GM23338 (cell line): Measurements from ENCODE around the gene KLHDC7A. TPM values are rescaled to one million over a fixed set of nuclear protein-coding genes. Genes with fewer than 3 reads are reported as not detected.

Experiments used
- ATAC-seq: fragments of 200-7000 bp; cut with Tn5 transposase; 3 replicates; pipeline ENCODE4 v1.9.1; 2020
- DNase-seq: peaks from one replicate; pipeline ENCODE4 v3.0.0-alpha.2; 2015; ENCODE audit warnings: low spot score
- H2AFZ ChIP-seq: fragments of 200-600 bp; sonication (generic); 2 replicates; pipeline ENCODE4 v1.8.0; 2016; ENCODE audit warnings: antibody characterized with exemption, mild to moderate bottlenecking, moderate library complexity
- H3F3A ChIP-seq: fragments of 200-600 bp; sonication (generic); replicated peaks from 2 replicates; pipeline ENCODE4 v1.8.0; 2017; ENCODE audit warnings: antibody characterized with exemption, mixed run types, low read depth
- H3K27ac ChIP-seq: fragments of 200-600 bp; sonication (generic); 2 replicates; pipeline ENCODE4 v1.6.1; 2016; ENCODE audit warnings: low read depth
- H3K27me3 ChIP-seq: fragments of 200-600 bp; sonication (generic); 2 replicates; pipeline ENCODE4 v1.8.0; 2016; ENCODE audit warnings: mild to moderate bottlenecking, mixed run types, moderate library complexity; ENCODE audit not compliant: insufficient read depth
- H3K36me3 ChIP-seq: fragments of 200-600 bp; sonication (generic); 2 replicates; pipeline ENCODE4 v1.8.0; 2016; ENCODE audit warnings: mild to moderate bottlenecking; ENCODE audit not compliant: insufficient read depth
- H3K4me1 ChIP-seq: fragments of 200-600 bp; sonication (generic); 2 replicates; pipeline ENCODE4 v1.8.0; 2016; ENCODE audit warnings: mild to moderate bottlenecking, moderate library complexity; ENCODE audit not compliant: insufficient read depth
- H3K4me2 ChIP-seq: fragments of 200-600 bp; sonication (generic); 2 replicates; pipeline ENCODE4 v1.7.1; 2017; ENCODE audit warnings: mixed run types
- H3K4me3 ChIP-seq: fragments of 200-600 bp; sonication (generic); 2 replicates; pipeline ENCODE4 v1.6.1; 2016; ENCODE audit warnings: mixed run types
- H3K79me2 ChIP-seq: fragments of 200-600 bp; sonication (generic); replicated peaks from 2 replicates; pipeline ENCODE4 v1.8.0; 2017; ENCODE audit warnings: mild to moderate bottlenecking; ENCODE audit not compliant: insufficient read depth
- H3K9me2 ChIP-seq: fragments of 200-600 bp; sonication (generic); 2 replicates; pipeline ENCODE4 v1.8.0; 2017; ENCODE audit not compliant: insufficient read depth
- H4K20me1 ChIP-seq: fragments of 200-600 bp; sonication (generic); replicated peaks from 2 replicates; pipeline ENCODE4 v1.8.0; 2017; ENCODE audit warnings: mild to moderate bottlenecking; ENCODE audit not compliant: insufficient read depth
- H3K27ac Mint-ChIP-seq: 2 replicates; pipeline ENCODE4 v1.8.0; 2020; ENCODE audit warnings: inconsistent platforms, mild to moderate bottlenecking, moderate library complexity, mixed read lengths
- H3K27me3 Mint-ChIP-seq: 3 replicates; pipeline ENCODE4 v1.8.0; 2022; ENCODE audit warnings: low read depth, mild to moderate bottlenecking, moderate library complexity, mixed read lengths, inconsistent platforms; ENCODE audit not compliant: insufficient read depth, poor library complexity
- H3K36me3 Mint-ChIP-seq: 3 replicates; pipeline ENCODE4 v1.8.0; 2021; ENCODE audit warnings: low read depth, mild to moderate bottlenecking, inconsistent platforms, moderate library complexity, mixed read lengths
- H3K4me1 Mint-ChIP-seq: 3 replicates; pipeline ENCODE4 v1.8.0; 2020; ENCODE audit warnings: mild to moderate bottlenecking, inconsistent platforms, mixed read lengths
- H3K4me3 Mint-ChIP-seq: 3 replicates; pipeline ENCODE4 v1.8.0; 2021; ENCODE audit warnings: moderate library complexity, mild to moderate bottlenecking, inconsistent platforms, mixed read lengths
- H3K9me3 Mint-ChIP-seq: 3 replicates; pipeline ENCODE4 v1.8.0; 2020; ENCODE audit warnings: moderate library complexity, mild to moderate bottlenecking, inconsistent platforms, mixed read lengths
- CREB1 ChIP-seq: fragments of 250-450 bp; sonication (Bioruptor Pico); IDR thresholded peaks from 2 replicates; pipeline ENCODE4 v1.5.0; 2020; ENCODE audit warnings: low read depth, mild to moderate bottlenecking, moderate library complexity
- EZH2 ChIP-seq: fragments of 200-600 bp; sonication (generic); IDR thresholded peaks from one replicate; pipeline ENCODE4 v1.8.0; 2017; ENCODE audit warnings: antibody characterized with exemption, mild to moderate bottlenecking, low read depth; ENCODE audit not compliant: unreplicated experiment
- EZH2phosphoT487 ChIP-seq: fragments of 200-600 bp; sonication (generic); IDR thresholded peaks from one replicate; pipeline ENCODE4 v1.8.1; 2018; ENCODE audit warnings: antibody characterized with exemption; ENCODE audit not compliant: unreplicated experiment
- STAT1 ChIP-seq: IDR thresholded peaks from one replicate; pipeline ENCODE4 v1.6.1; 2016; ENCODE audit warnings: antibody characterized with exemption; ENCODE audit not compliant: unreplicated experiment
- ZNF114 ChIP-seq: fragments of 250-450 bp; sonication (Bioruptor Pico); IDR thresholded peaks from 2 replicates; pipeline ENCODE4 v1.5.0; 2020; ENCODE audit warnings: mild to moderate bottlenecking, moderate library complexity
- ZNF331 ChIP-seq: fragments of 250-450 bp; sonication (Bioruptor Pico); IDR thresholded peaks from 2 replicates; pipeline ENCODE4 v1.5.0; 2020; ENCODE audit warnings: low read depth, mild to moderate bottlenecking, moderate library complexity
- polyA plus RNA-seq: library from polyadenylated mRNA; unstranded; fragments of >200 nt; fragmentation: Nextera tagmentation; extraction: Ambion mirVana; gene quantifications from 2 replicates; pipeline ENCODE4 v1.2.1, GENCODE V29; 2016
- total RNA-seq: library from RNA; depleted of rRNA; stranded (reverse); fragments of >200 nt; shearing (Covaris generic); gene quantifications from 2 replicates; pipeline ENCODE4 v1.2.3, GENCODE V29; 2014
- TF ChIP-seq, protein P1 (sequence below): fragments of 250-450 bp; sonication (Bioruptor Pico); IDR thresholded peaks from 2 replicates; pipeline ENCODE4 v1.5.0; 2020; ENCODE audit warnings: mild to moderate bottlenecking, moderate library complexity

The KLHDC7A gene
- total and polyA plus RNA-seq, 2 experiments from 2014 or later = 4.5 to 22.4 TPM

DNA sequence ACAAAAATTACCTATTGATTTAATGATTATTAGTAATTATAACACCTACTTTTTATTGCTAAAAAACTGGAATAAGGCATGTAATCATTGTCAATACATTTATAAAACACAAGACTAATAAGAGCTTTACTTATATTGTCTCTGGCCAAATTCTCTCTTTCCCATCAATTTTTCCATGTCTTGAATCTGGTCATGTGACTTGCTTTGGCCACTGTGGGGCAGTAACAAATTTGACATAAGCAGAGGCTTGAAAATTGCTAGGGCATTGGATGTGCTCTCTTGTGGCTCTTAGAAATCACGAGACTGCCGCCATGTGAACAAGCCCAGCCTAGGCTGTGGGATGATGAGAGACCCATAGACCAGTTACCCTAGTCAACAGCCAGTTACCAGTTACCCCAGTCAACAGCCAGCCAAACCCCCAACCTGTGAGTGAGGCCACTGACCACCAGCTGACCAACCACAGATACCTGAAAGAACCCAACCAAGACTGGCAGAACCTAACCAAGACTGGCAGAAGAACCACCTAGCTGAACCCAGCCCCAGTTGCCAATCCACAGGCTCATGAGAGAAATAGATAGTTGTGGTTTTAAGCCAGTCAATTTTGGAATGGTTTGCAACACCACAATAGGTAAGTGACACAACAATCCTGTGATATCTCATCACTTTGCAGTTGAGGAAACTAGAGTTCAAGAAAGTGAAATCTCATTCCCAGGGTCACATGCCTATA is 8.8 kb downstream of the KLHDC7A start:
- no peak overlapping the region for H3K4me3 ChIP-seq
- DNase-seq (no peak), ATAC-seq (no peak)
- H3K9me3 Mint-ChIP-seq = peaks cover 31% of the 10 kb centered on the region
- H3K9me2 ChIP-seq = 0 out of 2 replicates have a peak, but pooled peaks cover 3% of the 10 kb centered on the region
- H3K36me3 ChIP-seq = no peaks in the 10 kb centered on the region
- peaks cover 4% of the 10 kb centered on the region for H3K27me3 Mint-ChIP-seq
- H3K27me3 ChIP-seq = no peaks in the 10 kb centered on the region
- H2AFZ ChIP-seq = no peak overlapping the region
- peaks cover 21% of the 10 kb centered on the region for H3K4me1 ChIP-seq
- H3K4me2 ChIP-seq = no peak overlapping the region
- no peaks in the 10 kb centered on the region for H4K20me1 ChIP-seq
- no peaks in the 10 kb centered on the region for H3K79me2 ChIP-seq
- H3K36me3 Mint-ChIP-seq = peaks cover 28% of the 10 kb centered on the region
- no peak overlapping the region for H3K4me3 Mint-ChIP-seq
- no peak overlapping the region for H3K27ac Mint-ChIP-seq
- H3K27ac ChIP-seq = no peak overlapping the region
- TF ChIP-seq ZNF331 (CRISPR knock-in tag) = peak; percentile 79
- no peak for TF ChIP-seq STAT1
- TF ChIP-seq, protein P1, sequence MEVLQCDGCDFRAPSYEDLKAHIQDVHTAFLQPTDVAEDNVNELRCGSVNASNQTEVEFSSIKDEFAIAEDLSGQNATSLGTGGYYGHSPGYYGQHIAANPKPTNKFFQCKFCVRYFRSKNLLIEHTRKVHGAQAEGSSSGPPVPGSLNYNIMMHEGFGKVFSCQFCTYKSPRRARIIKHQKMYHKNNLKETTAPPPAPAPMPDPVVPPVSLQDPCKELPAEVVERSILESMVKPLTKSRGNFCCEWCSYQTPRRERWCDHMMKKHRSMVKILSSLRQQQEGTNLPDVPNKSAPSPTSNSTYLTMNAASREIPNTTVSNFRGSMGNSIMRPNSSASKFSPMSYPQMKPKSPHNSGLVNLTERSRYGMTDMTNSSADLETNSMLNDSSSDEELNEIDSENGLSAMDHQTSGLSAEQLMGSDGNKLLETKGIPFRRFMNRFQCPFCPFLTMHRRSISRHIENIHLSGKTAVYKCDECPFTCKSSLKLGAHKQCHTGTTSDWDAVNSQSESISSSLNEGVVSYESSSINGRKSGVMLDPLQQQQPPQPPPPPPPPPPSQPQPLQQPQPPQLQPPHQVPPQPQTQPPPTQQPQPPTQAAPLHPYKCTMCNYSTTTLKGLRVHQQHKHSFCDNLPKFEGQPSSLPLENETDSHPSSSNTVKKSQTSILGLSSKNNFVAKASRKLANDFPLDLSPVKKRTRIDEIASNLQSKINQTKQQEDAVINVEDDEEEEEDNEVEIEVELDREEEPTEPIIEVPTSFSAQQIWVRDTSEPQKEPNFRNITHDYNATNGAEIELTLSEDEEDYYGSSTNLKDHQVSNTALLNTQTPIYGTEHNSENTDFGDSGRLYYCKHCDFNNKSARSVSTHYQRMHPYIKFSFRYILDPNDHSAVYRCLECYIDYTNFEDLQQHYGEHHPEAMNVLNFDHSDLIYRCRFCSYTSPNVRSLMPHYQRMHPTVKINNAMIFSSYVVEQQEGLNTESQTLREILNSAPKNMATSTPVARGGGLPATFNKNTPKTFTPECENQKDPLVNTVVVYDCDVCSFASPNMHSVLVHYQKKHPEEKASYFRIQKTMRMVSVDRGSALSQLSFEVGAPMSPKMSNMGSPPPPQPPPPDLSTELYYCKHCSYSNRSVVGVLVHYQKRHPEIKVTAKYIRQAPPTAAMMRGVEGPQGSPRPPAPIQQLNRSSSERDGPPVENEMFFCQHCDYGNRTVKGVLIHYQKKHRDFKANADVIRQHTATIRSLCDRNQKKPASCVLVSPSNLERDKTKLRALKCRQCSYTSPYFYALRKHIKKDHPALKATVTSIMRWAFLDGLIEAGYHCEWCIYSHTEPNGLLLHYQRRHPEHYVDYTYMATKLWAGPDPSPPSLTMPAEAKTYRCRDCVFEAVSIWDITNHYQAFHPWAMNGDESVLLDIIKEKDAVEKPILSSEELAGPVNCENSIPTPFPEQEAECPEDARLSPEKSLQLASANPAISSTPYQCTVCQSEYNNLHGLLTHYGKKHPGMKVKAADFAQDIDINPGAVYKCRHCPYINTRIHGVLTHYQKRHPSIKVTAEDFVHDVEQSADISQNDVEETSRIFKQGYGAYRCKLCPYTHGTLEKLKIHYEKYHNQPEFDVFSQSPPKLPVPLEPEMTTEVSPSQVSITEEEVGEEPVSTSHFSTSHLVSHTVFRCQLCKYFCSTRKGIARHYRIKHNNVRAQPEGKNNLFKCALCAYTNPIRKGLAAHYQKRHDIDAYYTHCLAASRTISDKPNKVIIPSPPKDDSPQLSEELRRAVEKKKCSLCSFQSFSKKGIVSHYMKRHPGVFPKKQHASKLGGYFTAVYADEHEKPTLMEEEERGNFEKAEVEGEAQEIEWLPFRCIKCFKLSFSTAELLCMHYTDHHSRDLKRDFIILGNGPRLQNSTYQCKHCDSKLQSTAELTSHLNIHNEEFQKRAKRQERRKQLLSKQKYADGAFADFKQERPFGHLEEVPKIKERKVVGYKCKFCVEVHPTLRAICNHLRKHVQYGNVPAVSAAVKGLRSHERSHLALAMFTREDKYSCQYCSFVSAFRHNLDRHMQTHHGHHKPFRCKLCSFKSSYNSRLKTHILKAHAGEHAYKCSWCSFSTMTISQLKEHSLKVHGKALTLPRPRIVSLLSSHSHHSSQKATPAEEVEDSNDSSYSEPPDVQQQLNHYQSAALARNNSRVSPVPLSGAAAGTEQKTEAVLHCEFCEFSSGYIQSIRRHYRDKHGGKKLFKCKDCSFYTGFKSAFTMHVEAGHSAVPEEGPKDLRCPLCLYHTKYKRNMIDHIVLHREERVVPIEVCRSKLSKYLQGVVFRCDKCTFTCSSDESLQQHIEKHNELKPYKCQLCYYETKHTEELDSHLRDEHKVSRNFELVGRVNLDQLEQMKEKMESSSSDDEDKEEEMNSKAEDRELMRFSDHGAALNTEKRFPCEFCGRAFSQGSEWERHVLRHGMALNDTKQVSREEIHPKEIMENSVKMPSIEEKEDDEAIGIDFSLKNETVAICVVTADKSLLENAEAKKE (CRISPR knock-in tag) = no peak
- H3K4me1 Mint-ChIP-seq = peaks cover 27% of the 10 kb centered on the region
- H3F3A ChIP-seq = 0 out of 2 replicates have a peak, but pooled peaks cover 3% of the 10 kb centered on the region

DNA sequence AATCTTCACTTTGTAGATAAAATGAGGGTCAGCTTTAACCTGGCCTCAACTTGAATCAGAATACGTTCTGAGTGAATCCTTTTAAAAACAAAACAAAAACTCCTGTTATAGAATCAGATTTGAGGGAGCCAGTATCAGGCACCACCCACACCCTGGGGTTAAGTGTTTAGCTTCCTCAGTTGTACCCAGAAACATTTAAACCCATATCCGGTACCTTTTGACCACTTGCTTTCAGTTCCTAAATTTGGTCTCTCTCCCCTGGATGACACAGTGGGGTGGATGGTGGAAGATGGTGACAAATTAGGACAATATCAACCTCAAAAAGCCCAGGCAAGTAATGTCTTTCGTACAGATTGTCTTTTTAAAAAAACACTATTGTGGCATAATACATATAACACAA is 10.4 kb downstream of the KLHDC7A start:
- Histone ChIP-seq H3K9me2 (0 out of 2 replicates have a peak, but pooled peaks cover 3% of the 10 kb centered on the region), H3K79me2 (no peaks in the 10 kb centered on the region), H3K4me3 (no peak overlapping the region), H2AFZ (no peak overlapping the region), H3K27ac (no peak overlapping the region), H3K4me1 (peaks cover 21% of the 10 kb centered on the region), H3K36me3 (no peaks in the 10 kb centered on the region), H3K27me3 (no peaks in the 10 kb centered on the region), H3F3A (no peaks in the 10 kb centered on the region), H3K4me2 (no peak overlapping the region), H4K20me1 (no peaks in the 10 kb centered on the region)
- Mint-ChIP-seq H3K4me1 (peaks cover 23% of the 10 kb centered on the region), H3K4me3 (no peak overlapping the region), H3K27me3 (peaks cover 3% of the 10 kb centered on the region), H3K27ac (no peak overlapping the region), H3K36me3 (peaks cover 13% of the 10 kb centered on the region), H3K9me3 (peaks cover 25% of the 10 kb centered on the region)
- DNase-seq (no peak), ATAC-seq (no peak)
- TF ChIP-seq CREB1 = no peak
- TF ChIP-seq EZH2 = no peak
- no peak for TF ChIP-seq ZNF114 (CRISPR knock-in tag)
- TF ChIP-seq EZH2phosphoT487 = no peak
